Mucosa of descending colon (tissue), 3 donors: ENCODE results near the gene LRP10. TPM values are rescaled to one million over a fixed set of nuclear protein-coding genes. Genes with fewer than 3 reads are reported as not detected.

Source experiments
- ATAC-seq: fragments of 200-7000 bp; cut with Tn5 transposase; one replicate; pipeline ENCODE4 v1.9.1; 2020; ENCODE audit warnings: mild to moderate bottlenecking, moderate library complexity
- DNase-seq, 3 donors: peaks; one replicate each; pipeline ENCODE4 v3.0.0-alpha.2; 2020
- H3K36me3 ChIP-seq: fragments of 200-600 bp; one replicate; pipeline ENCODE4 v1.8.0; 2021; ENCODE audit warnings: low read depth, mild to moderate bottlenecking
- H3K4me1 ChIP-seq: fragments of 200-600 bp; one replicate; pipeline ENCODE4 v1.8.0; 2021; ENCODE audit warnings: low read depth, mild to moderate bottlenecking
- H3K4me3 ChIP-seq: fragments of 200-600 bp; one replicate; pipeline ENCODE4 v1.8.0; 2021; ENCODE audit warnings: mild to moderate bottlenecking
- H3K9me3 ChIP-seq: fragments of 200-600 bp; one replicate; pipeline ENCODE4 v1.8.0; 2021; ENCODE audit warnings: mild to moderate bottlenecking
- CTCF ChIP-seq: fragments of 200-600 bp; IDR thresholded peaks from one replicate; pipeline ENCODE4 v1.8.0; 2022; ENCODE audit warnings: antibody characterized with exemption, mild to moderate bottlenecking
- intact Hi-C, 2 donors: fragments of 100-400 bp; cut with DNase I in 1 of 2; cut with micrococcal nuclease in 1 of 2; formaldehyde crosslinking; loops; one replicate each; pipeline versions ENCODE4 v1.11.0 to v1.11.1; 2022; cut with DNase I, micrococcal nuclease
- total RNA-seq, 3 donors: library from RNA; stranded (reverse); fragmentation: NEBNext Ultra II Directional in 2 of 3; extraction: Animal tissue kit (Norgen Biotek cat#: 25700) in 2 of 3; gene quantifications; one replicate each; pipeline versions ENCODE4 v1.2.1 to v1.2.4, GENCODE V29; 2021 to 2023
- donor health status: DM: no; HTN: no; CAD: no; lungs with moderate emphysema.
- donor health status: DM: no; HTN: no; CAD: no.
- donor health status: DM: no; HTN: yes; CAD: no.

The LRP10 gene
- total RNA-seq, 3 donors from 2014 or later = 218 to 276 (median 245) TPM

- intact Hi-C loops = no loop called here
- peak; percentile 4 for ATAC-seq
- H3K4me1 ChIP-seq = peaks cover 20% of the 10 kb centered on the region
These were observed 58.4 kb downstream of the LRP10 start for GRCh38 chr14:22929961-22930364.

More at GRCh38 chr14:22929961-22930364, 58.4 kb downstream of the LRP10 start:
- DNase-seq = no peak
- no peaks in the 10 kb centered on the region for H3K9me3 ChIP-seq
- no peak overlapping the region for H3K4me3 ChIP-seq
- H3K36me3 ChIP-seq = no peaks in the 10 kb centered on the region
- no peak for TF ChIP-seq CTCF

Other genes starting within 250 kb of the LRP10 start
- gene OR6J1, start 227.4 kb upstream of the LRP10 start, total RNA-seq = not detected
- 100 to 1,000 TPM in 2 of 3 donors, 10 to 100 TPM in 1; 97.1 to 137 (median 115) TPM for gene OXA1L, start 105.1 kb upstream of the LRP10 start, total RNA-seq
- gene SLC7A7, start 56.3 kb upstream of the LRP10 start, total RNA-seq = 10 to 100 TPM in 2 of 3 donors, 1 to 10 TPM in 1; 7.6 to 13.7 (median 13.2) TPM
- gene MRPL52, start 41.9 kb upstream of the LRP10 start, total RNA-seq = 10 to 100 TPM; 59.1 to 79.1 (median 64.5) TPM
- gene MMP14, start 35.2 kb upstream of the LRP10 start, total RNA-seq = 100 to 1,000 TPM in 2 of 3 donors, 10 to 100 TPM in 1; 48.1 to 161 (median 104) TPM
- under 1 TPM; 0.35 to 0.66 (median 0.51) TPM for gene REM2, start 11.5 kb downstream of the LRP10 start, total RNA-seq
- 10 to 100 TPM; 74.1 to 97.9 (median 75.3) TPM for gene RBM23, start 47.4 kb downstream of the LRP10 start, total RNA-seq
- gene PRMT5, start 57.6 kb downstream of the LRP10 start, total RNA-seq = 10 to 100 TPM; 47.7 to 55.1 (median 50.2) TPM
- gene HAUS4, start 85.3 kb downstream of the LRP10 start, total RNA-seq = 10 to 100 TPM; 34.0 to 42.8 (median 41.4) TPM
- gene AJUBA, start 110.8 kb downstream of the LRP10 start, total RNA-seq = 1 to 10 TPM; 1.5 to 4.7 (median 2.3) TPM
- 10 to 100 TPM; 11.0 to 16.3 (median 11.8) TPM for gene C14orf93, start 138.4 kb downstream of the LRP10 start, total RNA-seq
- 10 to 100 TPM; 54.4 to 94.3 (median 92.5) TPM for gene PSMB5, start 163.2 kb downstream of the LRP10 start, total RNA-seq
- not detected for gene PSMB11, start 170.5 kb downstream of the LRP10 start, total RNA-seq
- gene CDH24, start 185.8 kb downstream of the LRP10 start, total RNA-seq = 1 to 10 TPM; 2.7 to 4.8 (median 4.4) TPM
- 100 to 1,000 TPM; 143 to 172 (median 170) TPM for gene ACIN1, start 223.4 kb downstream of the LRP10 start, total RNA-seq
- gene C14orf119, start 223.8 kb downstream of the LRP10 start, total RNA-seq = 10 to 100 TPM; 46.6 to 48.3 (median 48.0) TPM
- gene CIROP, start 233.2 kb downstream of the LRP10 start, total RNA-seq = under 1 TPM in 1 of 3 donors, not detected in 2; 0.13 TPM
- gene CEBPE, start 247.5 kb downstream of the LRP10 start, total RNA-seq = not detected